Measurements from ENCODE around the gene BPIFB1.
A peak's percentile ranks its signal among the peaks of the same experiment; 100 is the strongest.

Gene BPIFB1

DNA sequence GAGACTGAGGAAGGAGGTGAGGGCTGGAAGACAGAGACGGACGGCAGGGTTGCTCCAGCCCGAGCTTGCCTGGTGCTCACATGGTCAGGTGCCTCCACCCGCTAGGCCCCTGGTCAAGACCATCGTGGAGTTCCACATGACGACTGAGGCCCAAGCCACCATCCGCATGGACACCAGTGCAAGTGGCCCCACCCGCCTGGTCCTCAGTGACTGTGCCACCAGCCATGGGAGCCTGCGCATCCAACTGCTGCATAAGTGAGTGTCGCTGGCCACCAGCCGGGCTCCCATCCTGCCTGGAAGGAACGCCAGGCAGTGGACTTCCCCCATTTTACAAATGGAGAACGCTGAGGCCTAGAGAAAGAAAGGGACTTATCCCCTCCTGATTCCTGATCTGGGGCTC, 7.8 kb downstream of the BPIFB1 start:
- Histone ChIP-seq H3K36me3 (replicated peaks) (no peaks in the 10 kb centered on the region), H3K27ac (no peak overlapping the region), H3K27me3 (replicated peaks) (peaks cover 2% of the 10 kb centered on the region), H3K4me3 (ENCODE audit: low read depth, low read length) (no peak overlapping the region)
- no peak for DNase-seq
- TF ChIP-seq, protein P1, sequence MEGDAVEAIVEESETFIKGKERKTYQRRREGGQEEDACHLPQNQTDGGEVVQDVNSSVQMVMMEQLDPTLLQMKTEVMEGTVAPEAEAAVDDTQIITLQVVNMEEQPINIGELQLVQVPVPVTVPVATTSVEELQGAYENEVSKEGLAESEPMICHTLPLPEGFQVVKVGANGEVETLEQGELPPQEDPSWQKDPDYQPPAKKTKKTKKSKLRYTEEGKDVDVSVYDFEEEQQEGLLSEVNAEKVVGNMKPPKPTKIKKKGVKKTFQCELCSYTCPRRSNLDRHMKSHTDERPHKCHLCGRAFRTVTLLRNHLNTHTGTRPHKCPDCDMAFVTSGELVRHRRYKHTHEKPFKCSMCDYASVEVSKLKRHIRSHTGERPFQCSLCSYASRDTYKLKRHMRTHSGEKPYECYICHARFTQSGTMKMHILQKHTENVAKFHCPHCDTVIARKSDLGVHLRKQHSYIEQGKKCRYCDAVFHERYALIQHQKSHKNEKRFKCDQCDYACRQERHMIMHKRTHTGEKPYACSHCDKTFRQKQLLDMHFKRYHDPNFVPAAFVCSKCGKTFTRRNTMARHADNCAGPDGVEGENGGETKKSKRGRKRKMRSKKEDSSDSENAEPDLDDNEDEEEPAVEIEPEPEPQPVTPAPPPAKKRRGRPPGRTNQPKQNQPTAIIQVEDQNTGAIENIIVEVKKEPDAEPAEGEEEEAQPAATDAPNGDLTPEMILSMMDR (IDR thresholded peaks at IDR 0.05; ENCODE audit: low read depth, low read length, missing control alignments) = no peak
- in situ Hi-C loops (cut with HindIII; ENCODE audit: low pct_ligation_motif_present, low sequenced_read_pairs) = no loop called here

DNA sequence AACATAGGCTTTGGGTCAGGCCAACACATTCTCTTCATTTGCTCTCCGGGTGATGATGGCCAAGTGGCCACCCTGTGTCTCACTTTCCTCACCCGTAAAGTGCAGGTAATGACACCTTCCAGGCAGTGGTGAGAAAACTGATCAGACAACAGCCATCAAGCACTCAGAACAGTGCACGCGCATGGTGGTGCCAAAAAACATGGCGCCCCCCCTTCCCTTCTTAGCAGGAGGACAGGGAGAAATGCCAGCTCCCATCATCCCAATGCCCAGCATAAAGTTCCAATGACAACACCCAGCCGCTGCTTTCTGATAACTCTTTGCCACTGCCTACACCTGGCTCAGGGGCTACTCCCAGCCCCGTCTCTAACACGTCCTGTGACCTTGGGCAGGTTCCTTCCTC, 8.4 kb downstream of the BPIFB1 start:
- TF ChIP-seq, protein P1 (IDR thresholded peaks at IDR 0.05; ENCODE audit: low read depth, low read length, missing control alignments) = no peak
- peaks cover 2% of the 10 kb centered on the region for H3K27me3 ChIP-seq (replicated peaks)

DNA sequence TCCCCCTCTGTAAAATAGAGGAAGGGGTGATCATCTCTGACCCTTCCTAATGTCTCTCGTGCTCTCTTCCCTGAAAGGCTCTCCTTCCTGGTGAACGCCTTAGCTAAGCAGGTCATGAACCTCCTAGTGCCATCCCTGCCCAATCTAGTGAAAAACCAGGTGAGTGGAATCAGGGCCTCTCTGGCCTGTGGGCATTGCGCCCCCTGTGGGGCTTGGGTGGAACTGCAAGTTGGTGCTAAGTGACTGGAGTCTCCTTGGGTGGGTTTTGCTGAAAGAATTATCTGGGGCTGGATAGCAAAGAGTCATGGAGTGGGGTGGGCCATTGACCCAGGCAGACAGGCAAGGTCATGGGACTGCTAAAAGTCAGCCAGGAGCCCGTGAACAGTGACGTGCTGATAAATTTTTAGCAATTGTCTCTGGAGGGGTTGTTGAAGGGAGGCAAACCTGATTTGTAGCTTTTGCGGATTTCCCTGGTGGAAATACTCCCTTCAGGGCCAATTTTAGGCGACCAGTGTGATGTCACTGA, 8.9 kb downstream of the BPIFB1 start:
- TF ChIP-seq, protein P1 (IDR thresholded peaks at IDR 0.05; ENCODE audit: low read depth, low read length, missing control alignments) = peak; percentile 95
- in situ Hi-C loops (cut with HindIII; ENCODE audit: low pct_ligation_motif_present, low sequenced_read_pairs) = no loop called here
- no peaks in the 10 kb centered on the region for H3K36me3 ChIP-seq (replicated peaks)
- H3K27me3 ChIP-seq (replicated peaks) = peaks cover 2% of the 10 kb centered on the region
- no peak overlapping the region for H3K4me3 ChIP-seq (ENCODE audit: low read depth, low read length)
- H3K27ac ChIP-seq = no peak overlapping the region
- peak; percentile 4 for DNase-seq

More for the DNA sequence above, 8.4 kb downstream of the BPIFB1 start:
- H3K4me3 ChIP-seq (ENCODE audit: low read depth, low read length) = no peak overlapping the region
- in situ Hi-C loops (cut with HindIII; ENCODE audit: low pct_ligation_motif_present, low sequenced_read_pairs) = no loop called here
- DNase-seq = no peak
- H3K27ac ChIP-seq = no peak overlapping the region
- no peaks in the 10 kb centered on the region for H3K36me3 ChIP-seq (replicated peaks)

DNA sequence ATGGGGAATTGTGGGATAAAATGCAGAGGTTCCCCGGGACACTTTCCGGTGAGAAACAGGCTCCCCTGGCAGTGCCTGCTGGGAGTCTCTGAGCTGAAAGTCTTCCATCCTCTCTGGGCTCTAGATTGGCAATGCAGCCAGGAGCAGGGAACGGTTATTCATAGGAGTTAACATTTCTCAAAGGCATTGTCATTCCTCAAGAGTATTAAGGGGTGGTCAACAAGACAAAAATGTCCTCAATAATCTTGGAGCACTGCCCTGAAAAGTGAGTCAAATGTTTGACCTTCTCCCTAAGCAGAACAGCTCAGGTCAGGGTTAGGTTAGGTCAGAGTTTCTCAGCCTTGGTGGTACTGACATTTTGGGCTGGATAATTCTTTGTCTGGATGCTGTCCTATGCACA, 13.2 kb downstream of the BPIFB1 start:
- TF ChIP-seq, protein P1 (IDR thresholded peaks at IDR 0.05; ENCODE audit: low read depth, low read length, missing control alignments) = no peak
- Histone ChIP-seq H3K27me3 (replicated peaks) (no peaks in the 10 kb centered on the region), H3K36me3 (replicated peaks) (no peaks in the 10 kb centered on the region), H3K4me3 (ENCODE audit: low read depth, low read length) (no peak overlapping the region), H3K27ac (no peak overlapping the region)
- in situ Hi-C loops (cut with HindIII; ENCODE audit: low pct_ligation_motif_present, low sequenced_read_pairs) = no loop called here
- DNase-seq = no peak

DNA sequence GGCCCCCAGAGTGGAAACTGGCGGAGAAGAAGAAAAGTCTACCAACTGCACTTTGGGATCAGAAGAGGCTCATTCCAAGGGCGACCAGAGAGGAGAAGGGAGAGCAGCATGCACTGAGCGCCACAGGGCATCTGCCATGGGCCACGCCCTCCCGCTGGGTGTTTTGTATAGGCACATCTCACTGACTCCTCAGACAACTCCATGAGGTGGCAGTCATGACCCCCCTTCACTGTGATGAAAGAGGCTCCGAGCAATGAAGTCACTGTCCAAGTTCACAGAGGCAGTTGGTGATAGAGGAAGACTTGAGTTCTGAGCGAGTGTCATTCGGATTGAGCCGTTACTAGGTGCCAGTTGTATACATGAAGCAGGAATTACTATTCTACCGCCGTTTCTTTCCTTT, 15.4 kb downstream of the BPIFB1 start:
- Histone ChIP-seq H3K27me3 (replicated peaks) (no peaks in the 10 kb centered on the region), H3K4me3 (ENCODE audit: low read depth, low read length) (no peak overlapping the region), H3K36me3 (replicated peaks) (no peaks in the 10 kb centered on the region), H3K27ac (no peak overlapping the region)
- in situ Hi-C loops (cut with HindIII; ENCODE audit: low pct_ligation_motif_present, low sequenced_read_pairs) = no loop called here
- DNase-seq = no peak
- TF ChIP-seq, protein P1 (IDR thresholded peaks at IDR 0.05; ENCODE audit: low read depth, low read length, missing control alignments) = no peak

DNA sequence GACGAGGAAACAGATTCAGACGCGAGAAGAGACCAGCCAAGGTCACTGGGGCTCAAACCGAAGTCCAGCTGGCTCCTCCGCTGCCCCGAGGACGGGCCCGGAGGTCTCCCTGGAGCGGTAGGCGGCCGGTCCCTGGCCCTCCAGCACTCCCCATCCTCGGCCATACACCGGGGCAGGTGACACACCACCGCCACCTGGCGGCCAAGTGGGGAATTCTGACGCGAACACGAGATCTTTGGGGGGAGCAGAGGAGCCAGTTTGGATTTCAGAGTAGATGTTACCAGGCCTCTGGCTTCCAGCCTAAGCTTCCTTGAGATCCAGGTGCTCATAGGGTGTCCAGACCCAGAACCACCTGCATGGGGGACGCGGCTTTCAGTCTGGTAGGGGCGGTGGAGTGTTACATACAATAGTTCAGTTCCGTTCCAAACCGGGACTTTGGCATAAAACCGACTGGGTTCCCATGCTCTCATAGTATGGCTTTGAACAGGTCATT, 16.1 kb downstream of the BPIFB1 start:
- no peak overlapping the region for H3K27ac ChIP-seq
- in situ Hi-C loops (cut with HindIII; ENCODE audit: low pct_ligation_motif_present, low sequenced_read_pairs) = no loop called here

More for the DNA sequence above, 16.1 kb downstream of the BPIFB1 start:
- TF ChIP-seq, protein P1 (IDR thresholded peaks at IDR 0.05; ENCODE audit: low read depth, low read length, missing control alignments) = peak; percentile 96
- DNase-seq = peak; percentile 33
- H3K27me3 ChIP-seq (replicated peaks) = no peaks in the 10 kb centered on the region
- H3K4me3 ChIP-seq (ENCODE audit: low read depth, low read length) = no peak overlapping the region
- no peaks in the 10 kb centered on the region for H3K36me3 ChIP-seq (replicated peaks)

Measured in brain microvascular endothelial cell (primary cell).